Measurements from ENCODE around the gene GIPC3. TPM values are rescaled to one million over a fixed set of nuclear protein-coding genes. Genes with fewer than 3 reads are reported as not detected.
A peak's percentile ranks its signal among the peaks of the same experiment; 100 is the strongest.

GIPC3 gene
- total and polyA plus RNA-seq, 2 experiments from 2014 or later = 0.06 TPM; not detected in 1

- no peak overlapping the region for H3K9ac ChIP-seq
- DNase-seq = no peak
- H3K79me2 ChIP-seq (ENCODE audit: insufficient read depth) = no peaks in the 10 kb centered on the region; the same call in 1 of the 2 replicates
- no peaks in the 10 kb centered on the region for H4K20me1 ChIP-seq (ENCODE audit: insufficient read depth)
- H3K27ac ChIP-seq = no peak overlapping the region
- H2AFZ ChIP-seq = no peak overlapping the region
- peaks cover 28% of the 10 kb centered on the region for H3F3A ChIP-seq (ENCODE audit: insufficient read depth)
- no peaks in the 10 kb centered on the region for H3K27me3 ChIP-seq (replicated peaks; ENCODE audit: insufficient read depth)
- H3K9me2 ChIP-seq (ENCODE audit: insufficient read depth) = no peaks in the 10 kb centered on the region
- H3K36me3 ChIP-seq (ENCODE audit: low read depth) = no peaks in the 10 kb centered on the region
- H3K9me3 ChIP-seq (ENCODE audit: low read depth) = no peaks in the 10 kb centered on the region
- peaks cover 14% of the 10 kb centered on the region for H3K4me1 ChIP-seq (ENCODE audit: insufficient read depth)
- in situ Hi-C loops (cut with MboI) = no loop called here
- 85 to 88% methylated on average over 19 of the region's 19 CpGs for WGBS, 2 experiments (ENCODE audit: low coverage in 1 of 2, low lambda C conversion rate in 2 of 2, missing lambda C conversion rate in 2 of 2)
- no peak overlapping the region for H3K4me3 ChIP-seq
- H3K4me2 ChIP-seq (ENCODE audit: unreplicated experiment) = no peak overlapping the region
- TF ChIP-seq EZH2 (IDR thresholded peaks at IDR 0.05; ENCODE audit: insufficient read depth, poor library complexity, severe bottlenecking) (no peak), EZH2phosphoT487 (IDR thresholded peaks at IDR 0.05; ENCODE audit: insufficient read depth, low read depth) (no peak)
Measured at GRCh38 chr19:3575260-3575741, 10.0 kb upstream of the GIPC3 start.

- H3K36me3 ChIP-seq (ENCODE audit: low read depth) = no peaks in the 10 kb centered on the region
- in situ Hi-C loops (cut with MboI) = no loop called here
Measured at GRCh38 chr19:3575949-3576673, 9.2 kb upstream of the GIPC3 start.

GRCh38 chr19:3576696-3577443, 8.4 kb upstream of the GIPC3 start:
- Histone ChIP-seq H3K27ac (no peak overlapping the region), H3K27me3 (replicated peaks; ENCODE audit: insufficient read depth) (no peaks in the 10 kb centered on the region), H3K79me2 (ENCODE audit: insufficient read depth) (no peaks in the 10 kb centered on the region; the same call in 1 of the 2 replicates), H3F3A (ENCODE audit: insufficient read depth) (peaks cover 35% of the 10 kb centered on the region), H3K9me2 (ENCODE audit: insufficient read depth) (no peaks in the 10 kb centered on the region), H3K9me3 (ENCODE audit: low read depth) (no peaks in the 10 kb centered on the region), H2AFZ (peak overlapping the region; percentile 32; the same call in 1 of the 2 replicates), H3K36me3 (ENCODE audit: low read depth) (no peaks in the 10 kb centered on the region), H3K4me2 (ENCODE audit: unreplicated experiment) (peak overlapping the region; percentile 36), H4K20me1 (ENCODE audit: insufficient read depth) (no peaks in the 10 kb centered on the region), H3K4me3 (peak overlapping the region; percentile 52), H3K4me1 (ENCODE audit: insufficient read depth) (peaks cover 20% of the 10 kb centered on the region), H3K9ac (peak overlapping the region; percentile 20; the same call in 1 of the 2 replicates)
- peak; percentile 90 for DNase-seq
- no peak for TF ChIP-seq EZH2 (IDR thresholded peaks at IDR 0.05; ENCODE audit: insufficient read depth, poor library complexity, severe bottlenecking)
- no peak for TF ChIP-seq EZH2phosphoT487 (IDR thresholded peaks at IDR 0.05; ENCODE audit: insufficient read depth, low read depth)
- WGBS, 2 experiments (ENCODE audit: low coverage in 1 of 2, low lambda C conversion rate in 2 of 2, missing lambda C conversion rate in 2 of 2) = 5 to 19% methylated on average over 27 to 72 of the region's 78 CpGs
- in situ Hi-C loops (cut with MboI) = no loop called here

More at GRCh38 chr19:3575949-3576673, 9.2 kb upstream of the GIPC3 start:
- Histone ChIP-seq H3K27me3 (replicated peaks; ENCODE audit: insufficient read depth) (no peaks in the 10 kb centered on the region), H4K20me1 (ENCODE audit: insufficient read depth) (no peaks in the 10 kb centered on the region), H3K4me2 (ENCODE audit: unreplicated experiment) (peak overlapping the region; percentile 36), H3K4me1 (ENCODE audit: insufficient read depth) (peaks cover 20% of the 10 kb centered on the region), H3K27ac (no peak overlapping the region), H3K9me2 (ENCODE audit: insufficient read depth) (no peaks in the 10 kb centered on the region), H3K9ac (peak overlapping the region; percentile 20; the same call in 1 of the 2 replicates), H3F3A (ENCODE audit: insufficient read depth) (peaks cover 35% of the 10 kb centered on the region), H2AFZ (0 out of 2 replicates have a peak overlapping the region, but pooled peaks have one; percentile 32), H3K4me3 (peak overlapping the region; percentile 52), H3K9me3 (ENCODE audit: low read depth) (no peaks in the 10 kb centered on the region), H3K79me2 (ENCODE audit: insufficient read depth) (no peaks in the 10 kb centered on the region; the same call in 1 of the 2 replicates)
- no peak for TF ChIP-seq EZH2 (IDR thresholded peaks at IDR 0.05; ENCODE audit: insufficient read depth, poor library complexity, severe bottlenecking)
- TF ChIP-seq EZH2phosphoT487 (IDR thresholded peaks at IDR 0.05; ENCODE audit: insufficient read depth, low read depth) = no peak
- 57 to 67% methylated on average over 18 to 28 of the region's 29 CpGs for WGBS, 2 experiments (ENCODE audit: low coverage in 1 of 2, low lambda C conversion rate in 2 of 2, missing lambda C conversion rate in 2 of 2)
- DNase-seq = no peak

DNA sequence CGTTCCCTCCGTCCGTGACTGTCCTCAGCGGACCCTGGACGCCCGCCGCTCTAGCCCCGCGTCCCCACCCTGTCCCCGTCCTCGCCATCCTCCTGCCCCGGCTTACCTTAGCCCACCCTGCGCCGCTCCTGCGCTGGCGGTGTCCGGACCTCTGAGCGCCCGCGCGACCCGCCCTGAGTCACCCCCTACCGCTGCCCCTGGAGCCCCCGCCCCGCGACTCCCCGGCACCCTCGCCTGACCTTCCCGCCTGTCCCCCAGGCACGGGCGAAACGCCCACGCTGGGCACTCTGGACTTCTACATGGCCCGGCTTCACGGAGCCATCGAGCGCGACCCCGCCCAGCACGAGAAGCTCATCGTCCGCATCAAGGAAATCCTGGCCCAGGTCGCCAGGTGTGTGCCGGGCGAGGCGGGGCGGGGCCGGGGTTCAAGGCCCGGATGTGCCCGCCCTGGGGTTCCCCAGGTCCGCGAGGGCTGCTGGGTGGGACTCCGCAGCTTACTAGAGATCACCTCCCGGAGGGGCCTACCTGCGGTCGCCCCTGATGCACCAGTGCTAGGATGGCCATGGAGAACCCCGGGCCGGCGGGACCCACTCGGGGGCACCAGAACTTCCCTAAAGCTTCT, 7.4 kb upstream of the GIPC3 start:
- H3K79me2 ChIP-seq (ENCODE audit: insufficient read depth) = no peaks in the 10 kb centered on the region; the same call in 1 of the 2 replicates
- H3K36me3 ChIP-seq (ENCODE audit: low read depth) = no peaks in the 10 kb centered on the region
- peaks cover 35% of the 10 kb centered on the region for H3F3A ChIP-seq (ENCODE audit: insufficient read depth)
- TF ChIP-seq EZH2 (IDR thresholded peaks at IDR 0.05; ENCODE audit: insufficient read depth, poor library complexity, severe bottlenecking) (no peak), EZH2phosphoT487 (IDR thresholded peaks at IDR 0.05; ENCODE audit: insufficient read depth, low read depth) (no peak)
- H4K20me1 ChIP-seq (ENCODE audit: insufficient read depth) = no peaks in the 10 kb centered on the region
- H3K27ac ChIP-seq = no peak overlapping the region
- no peaks in the 10 kb centered on the region for H3K9me2 ChIP-seq (ENCODE audit: insufficient read depth)
- no peaks in the 10 kb centered on the region for H3K9me3 ChIP-seq (ENCODE audit: low read depth)
- DNase-seq = no peak
- no peak overlapping the region for H2AFZ ChIP-seq
- no peak overlapping the region for H3K4me2 ChIP-seq (ENCODE audit: unreplicated experiment)
- H3K9ac ChIP-seq = no peak overlapping the region
- peaks cover 20% of the 10 kb centered on the region for H3K4me1 ChIP-seq (ENCODE audit: insufficient read depth)
- H3K27me3 ChIP-seq (replicated peaks; ENCODE audit: insufficient read depth) = no peaks in the 10 kb centered on the region
- WGBS, 2 experiments (ENCODE audit: low coverage in 1 of 2, low lambda C conversion rate in 2 of 2, missing lambda C conversion rate in 2 of 2) = 79 to 84% methylated on average over 28 to 60 of the region's 60 CpGs
- no peak overlapping the region for H3K4me3 ChIP-seq
- in situ Hi-C loops (cut with MboI) = no loop called here
